ENCODE data around the gene NFATC4. TPM values are rescaled to one million over a fixed set of nuclear protein-coding genes. Genes with fewer than 3 reads are reported as not detected.

The NFATC4 gene
- total RNA-seq, 1 donor from 2014 or later: 37.0 TPM

DNA sequence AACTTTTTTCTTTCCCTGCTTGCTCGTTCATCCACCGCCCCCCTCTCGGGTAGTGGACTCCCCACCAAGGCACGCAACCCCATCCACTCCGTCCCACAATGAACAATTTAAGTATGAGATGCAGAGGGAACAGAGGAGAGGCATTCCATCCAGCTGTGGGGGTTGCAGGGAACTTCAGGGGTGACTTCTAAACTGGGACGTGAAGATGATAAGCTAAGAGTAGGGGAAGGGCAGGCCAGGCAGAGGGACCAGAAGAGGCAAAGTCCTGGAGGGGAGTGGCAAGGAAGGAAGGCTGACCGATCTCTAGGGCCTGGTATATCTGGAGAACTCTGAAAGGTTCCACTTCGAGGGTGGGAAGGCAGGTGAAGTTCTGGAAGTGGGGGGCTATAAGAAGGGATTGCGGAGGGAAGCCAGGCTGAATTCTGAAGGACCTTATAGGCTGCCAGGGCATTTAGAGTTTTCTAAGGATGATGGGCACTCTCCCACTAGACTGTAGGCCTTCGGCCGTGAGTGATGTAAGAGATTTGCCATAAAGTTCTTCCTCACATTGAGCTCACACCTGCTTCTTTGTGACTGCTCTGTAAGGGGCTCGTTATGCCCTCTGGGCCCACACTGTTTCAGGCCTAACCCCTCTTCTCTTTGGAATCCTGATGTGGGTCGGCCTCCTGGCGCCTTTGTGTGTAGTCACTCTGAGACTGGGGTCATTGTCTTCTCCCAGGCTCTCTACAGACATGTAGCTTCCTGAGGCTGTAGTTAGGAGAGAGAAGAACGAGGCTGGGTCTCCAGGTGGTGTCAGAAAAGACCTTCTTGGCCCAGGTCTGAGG is 12.1 kb downstream of the NFATC4 start:
- ATAC-seq (no peak), DNase-seq (no peak)
- TF ChIP-seq, protein P1, sequence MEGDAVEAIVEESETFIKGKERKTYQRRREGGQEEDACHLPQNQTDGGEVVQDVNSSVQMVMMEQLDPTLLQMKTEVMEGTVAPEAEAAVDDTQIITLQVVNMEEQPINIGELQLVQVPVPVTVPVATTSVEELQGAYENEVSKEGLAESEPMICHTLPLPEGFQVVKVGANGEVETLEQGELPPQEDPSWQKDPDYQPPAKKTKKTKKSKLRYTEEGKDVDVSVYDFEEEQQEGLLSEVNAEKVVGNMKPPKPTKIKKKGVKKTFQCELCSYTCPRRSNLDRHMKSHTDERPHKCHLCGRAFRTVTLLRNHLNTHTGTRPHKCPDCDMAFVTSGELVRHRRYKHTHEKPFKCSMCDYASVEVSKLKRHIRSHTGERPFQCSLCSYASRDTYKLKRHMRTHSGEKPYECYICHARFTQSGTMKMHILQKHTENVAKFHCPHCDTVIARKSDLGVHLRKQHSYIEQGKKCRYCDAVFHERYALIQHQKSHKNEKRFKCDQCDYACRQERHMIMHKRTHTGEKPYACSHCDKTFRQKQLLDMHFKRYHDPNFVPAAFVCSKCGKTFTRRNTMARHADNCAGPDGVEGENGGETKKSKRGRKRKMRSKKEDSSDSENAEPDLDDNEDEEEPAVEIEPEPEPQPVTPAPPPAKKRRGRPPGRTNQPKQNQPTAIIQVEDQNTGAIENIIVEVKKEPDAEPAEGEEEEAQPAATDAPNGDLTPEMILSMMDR (IDR thresholded peaks at IDR 0.05): no peak
- Histone ChIP-seq H3K36me3 (no peaks in the 10 kb centered on the region), H3K4me3 (no peak overlapping the region), H3K27ac (no peak overlapping the region), H3K4me1 (no peaks in the 10 kb centered on the region), H3K9me3 (no peaks in the 10 kb centered on the region), H3K27me3 (ENCODE audit: low read depth) (no peaks in the 10 kb centered on the region)
- intact Hi-C loops (cut with DNase I): no loop called here

DNA sequence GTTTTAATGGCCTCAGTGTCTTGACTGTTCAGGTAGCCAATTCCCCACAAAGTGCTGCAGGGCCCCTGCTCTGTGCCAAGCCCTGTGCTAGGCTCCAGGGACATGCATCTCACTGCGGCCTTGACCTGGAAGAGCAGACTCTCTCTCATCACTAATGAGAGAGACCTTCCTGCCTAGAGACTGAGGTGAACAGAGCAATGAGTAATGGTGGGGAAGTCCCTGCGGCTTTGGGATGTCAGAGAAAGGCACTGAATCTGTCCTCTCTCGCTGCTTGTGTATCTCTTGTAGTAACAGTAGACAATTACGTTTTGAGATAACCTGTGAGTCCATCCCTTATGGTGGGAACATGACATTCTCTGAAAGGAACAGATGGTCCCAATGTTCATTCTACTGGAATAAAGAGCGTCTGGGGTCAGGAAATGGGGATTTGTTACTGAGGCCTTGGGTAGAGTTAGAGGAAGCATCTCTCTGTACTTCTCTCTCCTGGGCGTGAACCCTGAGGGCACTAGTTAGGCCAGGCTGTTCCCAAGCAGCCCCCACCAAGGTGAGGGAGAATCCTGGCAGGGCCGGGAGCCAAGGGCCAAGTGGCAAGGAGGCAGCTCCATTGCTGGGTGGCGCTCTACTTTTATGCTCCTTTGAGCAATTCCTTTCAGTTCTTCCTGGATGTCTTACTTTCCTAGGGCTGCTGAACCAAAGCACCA is 13.5 kb downstream of the NFATC4 start:
- TF ChIP-seq, protein P1 (IDR thresholded peaks at IDR 0.05): no peak
- ATAC-seq (no peak), DNase-seq (no peak)
- no peak overlapping the region for H3K27ac ChIP-seq
- H3K9me3 ChIP-seq: no peaks in the 10 kb centered on the region
- no peaks in the 10 kb centered on the region for H3K27me3 ChIP-seq (ENCODE audit: low read depth)
- H3K4me1 ChIP-seq: no peaks in the 10 kb centered on the region
- no peak overlapping the region for H3K4me3 ChIP-seq
- H3K36me3 ChIP-seq: no peaks in the 10 kb centered on the region
- intact Hi-C loops (cut with DNase I): no loop called here

DNA sequence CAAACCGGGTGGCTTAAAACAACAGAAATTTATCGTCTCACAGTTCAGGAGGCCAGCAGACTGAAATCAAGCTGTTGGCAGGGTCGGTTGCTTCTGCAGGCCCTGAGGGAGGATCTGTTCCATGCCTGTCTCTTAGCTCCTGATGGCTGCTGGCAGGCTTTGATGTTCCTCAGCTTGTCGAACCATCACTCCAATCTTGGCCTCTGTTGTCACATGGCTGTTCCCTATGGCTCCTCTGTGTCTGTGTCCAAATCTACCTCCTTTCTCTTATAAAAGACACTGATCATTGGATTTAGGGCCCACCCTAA is 14.0 kb downstream of the NFATC4 start:
- no peaks in the 10 kb centered on the region for H3K9me3 ChIP-seq
- no peak for ATAC-seq

DNA sequence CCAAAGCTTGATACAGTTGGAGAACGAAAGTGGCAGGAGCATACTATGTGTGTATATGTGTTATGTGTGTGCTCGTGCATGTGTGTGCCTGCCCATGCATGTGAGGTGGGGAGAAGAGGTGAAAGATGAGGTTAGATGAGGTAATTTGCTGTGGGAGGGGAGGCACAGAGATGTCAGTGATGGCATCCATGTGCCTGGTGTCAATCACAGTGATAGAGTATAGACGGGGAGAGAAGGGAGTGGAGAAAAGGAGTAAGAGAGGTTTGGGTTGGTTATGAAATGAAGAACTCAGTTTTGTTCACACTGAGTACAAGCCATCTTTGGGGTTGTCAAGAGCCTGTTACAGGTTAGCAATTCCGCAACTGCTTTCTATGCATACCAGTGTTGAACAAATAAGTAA is 16.2 kb downstream of the NFATC4 start:
- Histone ChIP-seq H3K36me3 (no peaks in the 10 kb centered on the region), H3K4me3 (no peak overlapping the region), H3K27me3 (ENCODE audit: low read depth) (no peaks in the 10 kb centered on the region), H3K27ac (no peak overlapping the region), H3K9me3 (no peaks in the 10 kb centered on the region), H3K4me1 (peaks cover 9% of the 10 kb centered on the region)
- ATAC-seq: no peak
- intact Hi-C loops (cut with DNase I): no loop called here
- no peak for DNase-seq
- TF ChIP-seq, protein P1 (IDR thresholded peaks at IDR 0.05): no peak

More for the DNA sequence above, 14.0 kb downstream of the NFATC4 start:
- Histone ChIP-seq H3K27ac (no peak overlapping the region), H3K4me1 (no peaks in the 10 kb centered on the region), H3K27me3 (ENCODE audit: low read depth) (no peaks in the 10 kb centered on the region), H3K4me3 (no peak overlapping the region), H3K36me3 (no peaks in the 10 kb centered on the region)
- TF ChIP-seq, protein P1 (IDR thresholded peaks at IDR 0.05): no peak
- DNase-seq: no peak
- intact Hi-C loops (cut with DNase I): no loop called here

DNA sequence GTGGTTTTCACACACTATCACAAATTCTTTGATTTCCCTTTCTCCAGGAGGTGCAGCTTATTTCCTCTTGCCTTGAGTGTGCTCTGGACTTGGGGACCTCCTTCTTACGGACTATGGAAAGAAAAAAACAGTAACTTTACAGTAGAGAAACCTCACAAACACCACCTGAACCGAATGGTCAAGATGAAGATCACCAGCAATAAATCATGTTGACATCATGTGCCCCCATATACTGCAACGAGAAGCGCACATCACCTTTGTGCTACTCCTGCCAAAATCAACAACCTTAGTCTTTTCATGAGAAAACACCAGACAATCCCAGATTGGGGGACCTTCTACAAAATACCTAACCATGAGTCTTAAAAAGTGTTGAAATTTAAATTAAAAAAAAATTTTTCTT is 17.5 kb downstream of the NFATC4 start:
- no peaks in the 10 kb centered on the region for H3K27me3 ChIP-seq (ENCODE audit: low read depth)
- intact Hi-C loops (cut with DNase I): no loop called here
- TF ChIP-seq, protein P1 (IDR thresholded peaks at IDR 0.05): no peak
- ATAC-seq: no peak
- H3K36me3 ChIP-seq: no peaks in the 10 kb centered on the region
- DNase-seq: no peak
- H3K27ac ChIP-seq: no peak overlapping the region
- H3K4me3 ChIP-seq: no peak overlapping the region
- H3K9me3 ChIP-seq: no peaks in the 10 kb centered on the region
- H3K4me1 ChIP-seq: peaks cover 13% of the 10 kb centered on the region

All from lower lobe of right lung (tissue), 2 donors.